ENCODE measurements around the gene SEC24B.

- TF ChIP-seq CTCF (IDR thresholded peaks at IDR 0.05) (no peak), POLR2A (IDR thresholded peaks at IDR 0.05) (no peak)
Observed at GRCh38 chr4:109411964-109412363, 21.7 kb upstream of the SEC24B start.
